GM18498 (cell line): ENCODE measurements around the gene NTN1.

ENCODE experiments used
- ATAC-seq: cut with Tn5 transposase; IDR thresholded peaks from one replicate; pipeline ENCODE4 v1.9.1; 2021; ENCODE audit warnings: mild to moderate bottlenecking, moderate library complexity; ENCODE audit not compliant: unreplicated experiment

The NTN1 gene

DNA sequence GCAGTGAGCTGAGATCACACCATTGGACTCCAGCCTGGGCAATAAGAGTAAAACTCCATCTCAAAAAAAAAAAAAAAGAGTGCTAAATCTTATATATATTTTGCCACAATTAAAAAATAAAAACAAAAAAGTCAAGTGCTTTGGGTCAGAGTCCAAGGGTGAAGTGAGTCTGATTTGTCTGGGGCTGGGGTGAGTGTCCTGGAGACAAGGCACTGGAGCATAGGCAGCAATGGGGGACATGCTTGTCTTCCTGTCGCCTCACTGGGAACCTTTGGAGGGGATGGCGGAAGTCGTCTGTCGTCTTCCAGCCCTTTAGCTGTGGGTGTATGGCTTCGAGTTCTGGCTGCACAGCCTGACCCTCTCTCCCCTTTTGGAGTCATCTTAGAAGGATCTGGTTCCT lies 167.1 kb downstream of the NTN1 start:
- no peak for ATAC-seq

DNA sequence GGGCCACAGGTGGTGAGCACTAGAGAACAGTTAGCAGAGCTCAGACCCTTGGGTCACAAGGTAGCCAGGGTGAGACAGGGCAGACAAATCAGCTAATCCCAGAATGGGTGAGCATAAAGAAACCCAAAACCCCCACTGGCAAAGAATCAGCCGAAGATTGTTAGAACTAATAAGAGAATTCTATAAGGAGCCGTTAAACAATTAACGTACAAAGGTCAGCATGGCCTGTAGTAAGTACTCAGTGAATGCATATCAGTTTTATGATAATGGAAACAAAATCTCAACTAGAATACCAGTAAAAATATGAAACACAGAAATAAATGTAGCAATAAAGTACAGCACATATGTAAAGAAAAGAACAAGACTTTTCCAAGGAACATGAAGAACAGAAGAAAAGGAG lies 168.6 kb downstream of the NTN1 start:
- ATAC-seq, result no peak

- ATAC-seq, result no peak
Observed at GRCh38 chr17:9192010-9192409, 170.7 kb downstream of the NTN1 start.

GRCh38 chr17:9195411-9195810 lies 174.1 kb downstream of the NTN1 start:
- no peak for ATAC-seq

DNA sequence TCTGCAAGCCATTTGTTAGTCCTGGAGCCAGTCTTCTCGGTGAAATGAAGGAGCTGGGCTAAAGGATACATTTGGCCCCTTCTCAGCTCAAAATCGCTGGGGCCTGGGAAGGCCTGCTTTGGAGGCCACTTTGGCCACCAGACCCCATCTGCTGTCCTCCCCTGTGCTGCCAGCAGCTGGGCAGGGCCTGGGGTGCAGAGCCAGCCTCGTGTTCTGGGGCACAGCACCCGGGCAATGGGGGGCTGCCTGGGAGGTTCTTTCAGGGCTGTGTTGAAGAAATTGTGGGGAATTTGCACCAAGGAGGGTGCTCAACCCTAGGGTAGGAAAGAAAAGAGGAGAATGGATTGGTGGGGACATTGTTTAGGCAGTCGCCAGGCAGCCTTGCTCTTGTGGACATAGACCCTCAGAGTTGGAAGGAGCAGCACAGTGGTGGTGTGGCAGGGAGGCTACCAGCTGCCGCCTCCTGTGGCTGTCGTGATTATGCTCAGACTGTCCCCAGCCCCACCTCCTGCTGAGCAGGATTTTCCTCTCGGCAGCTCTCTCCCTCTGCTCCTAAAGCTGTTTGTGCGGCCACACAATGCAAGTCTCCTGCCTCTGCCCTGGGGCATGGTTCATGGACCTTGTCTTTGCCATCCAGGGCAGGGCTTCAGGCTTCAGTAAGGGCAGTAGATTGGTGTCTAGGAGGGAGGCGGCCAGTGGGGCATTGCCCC lies 174.8 kb downstream of the NTN1 start:
- ATAC-seq, result no peak

GRCh38 chr17:9199571-9200551 lies 178.6 kb downstream of the NTN1 start:
- ATAC-seq, result no peak

GRCh38 chr17:9200699-9201359 lies 179.5 kb downstream of the NTN1 start:
- peak; percentile 68 for ATAC-seq

DNA sequence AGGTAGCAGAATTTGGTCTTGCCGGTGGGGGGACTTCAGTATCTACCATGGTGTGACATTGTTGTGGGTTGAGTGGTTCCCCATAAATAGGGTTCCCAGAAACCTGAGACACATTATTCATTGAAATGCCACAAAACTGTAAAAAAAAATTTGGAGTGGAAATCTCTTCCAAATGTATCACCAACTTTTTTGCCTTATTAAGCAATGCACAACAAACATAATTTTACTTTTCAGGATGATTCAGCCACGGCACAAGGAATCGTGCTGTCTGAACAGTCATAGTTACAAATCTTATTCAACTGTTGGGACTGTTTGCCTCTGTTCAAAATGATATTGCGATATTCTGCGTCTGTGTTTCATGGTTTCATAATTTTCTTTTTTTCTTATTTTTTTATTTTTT lies 181.2 kb downstream of the NTN1 start:
- ATAC-seq, result no peak

DNA sequence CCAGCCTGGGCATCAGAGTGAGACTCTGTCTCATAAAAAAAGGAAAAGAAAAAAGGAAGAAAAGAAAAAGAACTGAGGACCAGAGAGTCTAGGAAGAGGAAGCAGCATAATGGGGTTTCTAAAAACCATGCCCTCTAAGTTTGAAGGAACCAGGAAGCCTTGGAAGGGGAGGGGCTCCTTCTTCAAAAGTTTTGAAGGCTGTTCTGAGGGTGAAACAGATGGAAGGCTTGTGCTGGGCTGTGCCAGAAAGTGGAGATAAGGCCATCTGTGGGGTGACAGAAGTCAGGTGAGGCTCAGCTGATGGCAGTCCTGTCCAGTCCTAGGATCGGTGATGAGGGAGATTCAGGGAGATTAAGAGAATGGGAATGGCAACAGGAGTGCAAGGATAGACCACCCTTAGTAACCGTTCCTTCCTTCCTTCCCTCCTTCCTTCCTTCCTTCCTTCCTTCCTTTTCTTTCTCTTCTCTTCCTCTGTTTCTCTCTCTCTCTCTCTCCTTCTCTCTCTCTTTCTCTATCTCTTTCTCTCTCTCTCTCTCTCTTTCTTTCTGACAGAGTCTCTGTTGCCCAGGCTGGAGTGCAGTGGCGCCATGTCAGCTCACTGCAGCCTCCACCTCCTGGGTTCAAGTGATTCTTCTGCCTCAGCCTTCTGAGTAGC lies 182.6 kb downstream of the NTN1 start:
- ATAC-seq, result no peak

DNA sequence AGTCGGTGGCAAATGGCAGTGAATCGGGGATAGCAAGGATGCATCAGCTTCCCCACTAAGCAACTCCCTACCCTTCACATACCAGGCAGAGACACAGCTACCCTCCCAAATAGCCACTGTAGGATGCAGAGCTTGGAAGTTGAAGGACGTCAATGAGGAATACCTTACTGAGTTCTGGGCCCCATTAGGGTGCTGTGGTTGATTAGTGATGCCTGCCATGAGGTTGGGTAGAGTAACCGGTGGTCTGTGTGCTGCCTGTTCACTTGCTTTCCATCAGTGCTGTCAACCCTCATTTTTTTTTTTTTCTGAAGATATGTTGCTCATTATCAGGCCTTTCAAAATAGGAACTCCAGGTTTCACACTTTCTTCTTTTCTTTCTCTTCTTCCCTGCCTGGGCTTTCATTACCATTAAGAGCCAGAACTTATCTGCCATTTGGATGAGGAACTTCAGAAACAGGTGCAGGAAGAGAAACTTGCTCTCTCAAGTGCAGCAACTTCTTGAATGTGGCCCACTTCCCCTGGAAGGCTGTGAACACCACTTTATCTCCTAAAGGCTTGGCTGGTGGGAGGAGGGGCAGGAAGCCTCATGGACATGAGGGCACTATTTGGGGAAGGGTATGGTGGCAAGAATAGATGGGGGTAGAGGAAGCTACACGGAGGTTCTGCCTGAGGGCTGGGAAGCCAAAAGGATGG lies 183.5 kb downstream of the NTN1 start:
- ATAC-seq, result no peak

DNA sequence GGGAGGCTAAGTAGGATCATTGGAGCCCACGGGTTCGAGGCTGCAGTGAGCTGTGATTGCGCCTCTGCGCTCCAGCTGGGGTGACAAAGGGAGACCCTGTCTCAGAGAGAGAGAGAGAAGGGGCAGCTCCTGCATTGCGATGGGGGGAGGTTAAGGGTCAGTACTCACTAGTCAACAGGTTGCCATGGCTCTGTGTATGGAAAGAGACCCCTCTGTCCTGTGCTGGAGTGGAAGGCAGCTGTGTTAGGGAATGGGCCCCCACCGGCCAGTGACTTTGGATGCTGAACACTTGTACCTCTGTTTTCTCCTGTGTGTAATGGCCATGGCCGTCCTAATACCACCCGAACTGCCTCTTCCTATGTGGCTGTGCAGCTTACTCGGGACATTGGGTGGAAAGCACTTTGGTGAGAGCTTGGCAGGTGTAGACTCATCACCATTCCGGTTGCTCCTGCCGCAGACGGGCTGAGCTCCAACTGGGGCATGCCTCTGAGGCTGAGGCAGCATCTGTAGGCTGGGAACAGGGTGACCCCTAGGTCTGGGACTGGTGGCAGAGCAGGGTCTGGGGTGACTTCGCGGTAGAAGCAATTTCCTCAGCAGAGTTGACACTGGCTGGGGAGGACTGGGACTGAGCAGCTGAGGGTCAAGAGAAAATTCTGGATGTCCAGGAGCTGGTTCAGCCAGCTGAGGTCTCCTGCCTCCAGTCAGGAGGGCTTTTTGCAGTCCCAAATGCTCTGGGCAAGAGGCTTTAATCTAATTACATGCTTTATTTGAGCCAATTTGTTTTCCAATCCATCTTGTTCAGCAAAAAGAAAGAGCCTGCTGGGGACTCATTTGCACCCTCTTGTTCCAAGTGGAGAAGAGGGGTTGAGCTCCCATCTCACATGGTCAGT lies 184.5 kb downstream of the NTN1 start:
- no peak for ATAC-seq

- ATAC-seq, result no peak
Observed at GRCh38 chr17:9206410-9206703, 185.0 kb downstream of the NTN1 start.

DNA sequence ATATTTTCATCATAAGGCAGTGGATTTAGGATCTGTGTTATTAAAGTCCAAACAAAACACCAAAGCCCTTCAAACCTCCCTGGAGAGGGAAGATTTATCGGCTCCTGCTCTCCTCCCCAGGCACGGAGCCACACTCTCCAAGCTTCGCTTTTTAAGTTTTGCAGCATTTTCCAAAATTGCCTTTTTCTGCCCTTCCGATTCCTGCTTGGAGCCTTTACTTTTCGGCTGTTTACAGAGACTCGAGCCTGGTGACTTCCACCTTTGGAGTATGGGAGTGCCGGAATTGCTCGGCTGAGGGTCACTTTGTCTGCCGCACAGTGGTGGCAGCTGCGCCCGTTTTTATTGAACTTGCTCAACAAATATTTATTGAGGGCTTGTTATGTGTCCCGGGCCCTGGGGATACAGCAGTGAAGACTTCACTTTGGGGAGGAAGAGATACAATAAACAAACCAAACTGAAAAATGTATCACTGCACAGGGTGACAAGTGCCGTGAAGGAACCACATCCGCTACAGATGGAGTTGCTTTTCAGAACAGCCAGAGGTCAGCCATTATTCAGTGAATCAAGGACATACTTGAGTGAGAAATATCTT lies 185.5 kb downstream of the NTN1 start:
- ATAC-seq, result no peak

- ATAC-seq, result no peak
Observed at GRCh38 chr17:9208381-9209105, 187.2 kb downstream of the NTN1 start.

DNA sequence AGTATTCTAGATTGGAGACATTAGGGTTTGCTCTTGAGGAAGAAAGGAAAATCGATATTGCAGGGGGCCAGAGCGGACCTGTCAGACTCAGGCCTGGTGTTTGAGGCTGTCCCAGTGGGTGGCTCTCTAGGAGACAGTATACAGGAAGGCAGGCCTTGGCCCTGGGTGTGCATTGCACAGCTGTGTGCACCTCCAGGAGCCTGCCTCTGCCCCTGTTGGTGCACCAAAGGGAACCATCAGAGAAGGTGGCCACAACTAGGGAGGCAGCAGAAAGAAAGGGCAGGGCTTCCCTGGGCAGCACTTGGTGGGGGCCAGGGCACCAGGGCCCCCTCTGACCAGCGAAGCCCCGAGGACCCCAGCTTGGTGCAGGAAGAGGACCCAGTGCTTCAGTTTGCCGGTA lies 188.0 kb downstream of the NTN1 start:
- ATAC-seq, result no peak

DNA sequence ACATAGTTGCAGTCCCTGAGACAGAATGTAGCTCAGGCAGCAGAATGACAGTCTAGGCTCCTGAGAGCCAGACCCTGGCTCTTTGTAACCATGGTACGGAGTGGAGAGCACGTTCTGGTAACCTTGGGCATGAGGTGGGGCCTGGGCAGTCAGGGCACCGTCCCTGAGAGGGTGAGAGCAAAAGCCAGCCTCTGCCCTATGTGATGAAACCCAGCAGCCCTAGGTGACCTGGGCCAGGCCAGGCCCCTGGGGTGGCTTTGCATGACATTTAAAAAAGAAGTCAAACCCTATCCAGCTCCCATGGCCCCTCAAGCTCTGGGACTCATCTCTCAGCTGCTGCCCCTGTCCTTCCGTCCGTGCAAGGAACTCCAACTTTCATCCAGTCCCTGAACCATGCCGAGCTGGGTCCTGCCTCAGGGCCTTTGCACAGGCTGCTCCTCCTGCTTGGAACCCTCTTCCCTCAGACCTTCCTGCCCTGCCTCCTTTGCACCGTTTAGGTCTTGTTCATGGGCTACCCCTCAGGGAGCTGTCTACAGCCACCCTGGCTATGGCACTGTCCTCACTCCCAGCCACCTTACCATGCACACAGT lies 188.6 kb downstream of the NTN1 start:
- no peak for ATAC-seq

DNA sequence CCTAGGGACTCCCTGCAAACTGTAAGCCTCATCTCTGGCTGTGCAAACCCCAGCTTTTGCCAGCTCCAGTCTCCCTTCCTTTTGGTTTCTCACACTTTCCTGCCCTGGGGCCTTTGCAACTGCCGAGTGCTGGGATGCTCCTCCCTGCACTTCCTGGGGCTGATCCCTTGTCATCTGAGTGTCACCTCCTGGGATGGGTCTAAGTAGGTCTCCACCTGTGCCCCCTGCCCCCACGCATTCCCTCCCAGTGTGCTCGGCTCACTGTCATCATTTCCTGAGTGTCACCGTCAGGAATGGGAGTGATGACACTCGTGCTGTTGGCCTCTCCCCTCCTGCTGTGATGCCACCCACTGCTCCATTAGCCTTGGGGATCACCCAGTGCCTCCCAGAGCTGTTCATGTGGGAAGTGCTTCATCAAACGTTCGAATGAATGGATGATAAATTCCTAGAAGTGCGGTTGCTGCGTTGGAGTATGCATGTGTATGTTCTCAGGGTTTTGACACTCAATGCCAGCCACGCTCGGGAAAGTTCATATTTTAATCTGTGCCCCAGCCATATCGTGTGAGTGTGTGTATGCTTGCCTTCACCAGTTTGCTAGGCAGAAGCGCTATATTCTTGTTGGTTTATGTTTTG lies 189.9 kb downstream of the NTN1 start:
- ATAC-seq, result no peak
